ENCODE data around the gene KCNK3. TPM values are rescaled to one million over a fixed set of nuclear protein-coding genes. Genes with fewer than 3 reads are reported as not detected.
"Not testable (repeated sequence)": the region's sequence is repeated elsewhere in the genome, so short reads cannot be mapped to it uniquely, and the experiment has no call there.

The KCNK3 gene
- 0.12 and 2.1 TPM in 2 replicates for total RNA-seq (2014; rRNA removed; shearing (Covaris generic))

DNA sequence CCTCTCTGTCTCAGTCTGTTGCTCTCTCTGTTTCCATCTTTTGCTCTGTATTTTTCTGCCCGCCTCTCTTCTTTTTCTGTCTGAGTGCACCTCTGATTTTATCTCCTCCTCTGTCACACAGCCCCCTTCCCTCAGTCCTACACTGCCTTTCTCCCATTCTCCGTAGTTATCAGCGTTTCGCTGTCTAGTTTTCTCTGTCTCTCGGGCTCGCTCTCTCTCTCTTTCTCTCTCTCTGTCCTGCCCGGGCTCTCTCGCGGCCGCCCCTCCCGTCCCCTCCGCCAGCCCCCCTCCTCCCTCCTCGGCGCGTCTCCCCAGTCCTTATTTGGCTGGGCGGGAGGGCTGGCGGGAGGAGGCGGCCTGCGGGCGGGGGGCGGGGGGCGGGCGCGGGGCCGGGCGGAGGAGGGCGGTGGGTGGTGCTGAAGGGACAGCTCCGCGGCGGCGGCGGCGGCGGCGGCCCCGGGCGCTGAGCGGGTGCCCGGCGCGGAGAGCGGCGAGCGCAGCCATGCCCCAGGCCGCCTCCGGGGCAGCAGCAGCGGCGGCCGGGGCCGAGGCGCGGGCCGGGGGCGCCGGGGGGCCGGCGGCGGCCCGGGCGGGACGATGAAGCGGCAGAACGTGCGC lies at the start of gene KCNK3:
KCNK3 (plus strand) TSS at position 444 of the 618 bp plus-strand sequence; CDS start at position 598, 154 bp downstream.
- DNase-seq (ENCODE audit: low spot score) = no peak

- no peak for DNase-seq (ENCODE audit: low spot score)
Measured at GRCh38 chr2:26644188-26644835, 48.2 kb upstream of the KCNK3 start.

- no peak for DNase-seq (ENCODE audit: low spot score)
Measured at GRCh38 chr2:26645762-26646161, 46.8 kb upstream of the KCNK3 start.

DNA sequence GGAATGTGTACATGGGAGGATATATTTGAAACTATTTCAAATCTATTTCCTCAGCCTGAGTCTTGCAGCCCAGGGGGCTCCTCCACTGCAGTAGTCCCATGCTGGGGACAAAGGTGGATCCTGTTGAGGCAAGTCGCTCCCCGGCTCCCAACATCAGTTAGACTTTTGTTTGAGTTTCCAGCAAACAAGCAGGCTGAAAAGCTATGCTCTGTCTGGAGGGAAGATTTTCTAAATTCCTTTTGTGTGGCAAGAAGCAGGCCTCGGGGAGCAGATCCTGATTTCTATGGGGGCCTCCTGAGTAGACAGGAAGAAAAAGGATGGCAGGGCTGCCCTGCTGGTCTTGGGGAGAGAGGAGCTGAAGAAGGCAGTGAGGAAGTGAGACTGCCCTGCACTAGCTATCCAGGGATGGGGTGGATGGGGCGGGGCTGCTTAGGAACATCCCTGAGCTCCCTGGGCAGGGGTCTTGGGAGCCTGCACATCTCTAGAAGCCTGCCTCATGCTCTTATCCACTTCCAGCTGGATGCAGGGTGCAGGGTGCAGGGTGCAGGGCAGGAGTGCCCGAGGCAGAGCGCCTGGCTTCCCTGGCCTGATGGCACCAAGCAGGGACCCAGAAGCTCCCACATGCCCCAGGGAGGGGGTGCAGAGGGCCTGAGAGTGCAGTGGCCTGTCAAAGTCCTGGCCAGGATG lies 45.4 kb upstream of the KCNK3 start:
- DNase-seq (ENCODE audit: low spot score) = no peak

DNA sequence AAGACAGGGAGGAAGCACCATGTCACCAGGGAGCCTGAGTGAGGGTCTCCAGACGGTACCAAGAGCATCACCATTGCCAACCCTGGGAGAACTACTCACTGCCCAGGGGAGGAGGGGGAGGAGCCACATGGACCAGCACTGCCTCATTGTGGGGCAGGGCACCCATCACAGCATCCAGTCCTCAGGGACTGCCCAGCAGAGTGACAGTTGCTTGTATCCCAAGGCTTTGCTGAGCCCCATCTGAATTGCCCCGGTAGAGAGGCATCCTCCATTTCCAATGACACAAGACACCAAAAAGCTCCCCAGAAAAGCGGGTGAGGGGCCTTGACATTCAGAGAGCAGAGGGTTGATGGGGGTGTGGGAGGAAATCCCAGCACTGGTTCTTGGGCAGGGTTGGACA lies 44.5 kb upstream of the KCNK3 start:
- DNase-seq (ENCODE audit: low spot score) = no peak

- no peak for DNase-seq (ENCODE audit: low spot score)
Measured at GRCh38 chr2:26648516-26648915, 44.0 kb upstream of the KCNK3 start.

- DNase-seq (ENCODE audit: low spot score) = no peak
Measured at GRCh38 chr2:26649322-26649721, 43.2 kb upstream of the KCNK3 start.

DNA sequence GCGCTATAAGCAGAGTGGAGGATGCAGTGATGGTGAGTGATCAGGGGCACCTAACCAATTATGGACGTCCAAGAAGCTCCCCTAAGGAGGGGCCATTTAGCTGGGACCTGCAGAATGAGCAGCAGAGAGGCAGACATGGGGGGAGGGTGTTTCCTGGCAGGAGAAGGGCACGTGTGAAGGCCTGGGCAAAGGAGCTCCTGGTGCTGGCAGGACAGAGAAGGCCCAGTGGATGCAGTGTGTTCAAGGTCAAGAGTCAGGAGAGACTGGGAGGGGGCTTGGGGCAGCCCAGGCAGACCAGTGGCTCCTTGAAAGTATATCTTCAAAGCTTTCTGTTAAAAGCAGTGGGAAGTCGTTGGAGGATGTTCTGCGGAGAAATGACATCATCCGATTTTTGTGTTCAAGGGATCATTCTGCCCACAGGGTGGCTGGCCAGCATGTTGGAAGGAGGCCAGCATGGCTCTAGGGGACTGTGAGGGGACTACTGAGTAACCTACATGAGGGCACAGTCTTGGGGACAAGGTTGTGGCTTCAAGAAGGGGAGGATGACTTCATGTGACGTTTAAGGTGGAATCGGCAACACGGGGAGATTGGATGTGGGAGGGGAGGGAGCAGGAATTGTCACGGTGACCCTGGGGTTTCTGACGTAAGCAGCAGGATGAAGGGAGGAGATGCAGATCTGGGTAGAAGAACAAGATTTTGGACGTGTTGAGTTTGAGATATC lies 42.4 kb upstream of the KCNK3 start:
- no peak for DNase-seq (ENCODE audit: low spot score)

DNA sequence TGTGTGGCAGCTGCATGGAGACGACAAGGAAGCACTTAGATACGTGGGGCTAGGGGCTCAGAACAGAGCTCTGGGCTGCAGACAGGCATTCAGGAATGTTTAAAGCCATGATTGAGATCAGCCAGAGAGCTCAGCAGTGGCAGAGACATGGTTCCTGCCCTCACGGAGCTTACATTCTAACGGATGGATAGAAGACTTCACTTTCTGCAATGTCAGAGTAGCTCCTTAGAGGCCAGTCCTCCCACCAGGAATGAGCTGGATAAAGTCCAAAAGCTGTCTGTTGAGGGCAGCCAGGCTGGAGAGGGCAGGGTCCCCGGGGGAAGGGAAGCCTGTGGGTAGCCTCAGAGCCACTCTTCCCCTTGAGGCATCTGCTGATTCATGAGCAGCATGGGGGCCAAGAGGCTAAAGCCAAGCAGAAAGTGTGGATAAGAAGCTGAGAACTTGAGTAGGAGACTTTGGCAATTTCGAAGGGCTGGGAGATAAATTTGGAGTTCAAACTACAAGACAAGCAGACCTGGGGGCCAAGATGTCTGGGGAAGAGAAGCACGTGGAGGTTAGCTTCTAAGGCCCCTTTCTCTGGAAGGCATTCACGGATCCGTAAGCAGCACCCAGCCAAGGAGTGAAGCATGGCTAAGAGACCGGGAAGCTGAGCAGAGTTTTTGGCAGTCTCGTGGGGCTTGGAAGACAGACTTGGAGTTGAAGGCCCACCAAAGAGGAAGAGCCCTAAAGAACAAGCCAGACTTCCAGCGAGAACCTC lies 41.6 kb upstream of the KCNK3 start:
- DNase-seq (ENCODE audit: low spot score) = no peak

DNA sequence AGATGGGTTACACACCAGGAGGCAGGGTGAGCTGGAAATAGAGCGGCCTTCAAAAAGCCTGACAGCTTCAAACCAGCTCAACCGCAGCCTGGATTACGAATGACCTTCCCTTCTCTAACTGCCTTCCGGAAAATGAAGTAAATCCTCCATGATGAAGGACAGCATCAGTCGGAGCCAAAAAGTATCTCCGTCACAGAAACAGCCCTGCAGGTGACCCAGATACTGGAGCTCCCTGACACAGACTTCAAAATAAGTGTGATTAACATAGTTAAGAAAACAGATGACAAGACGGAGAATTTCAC lies 41.1 kb upstream of the KCNK3 start:
- no peak for DNase-seq (ENCODE audit: low spot score)

GRCh38 chr2:26651799-26652198 lies 40.7 kb upstream of the KCNK3 start:
- DNase-seq (ENCODE audit: low spot score) = no peak

GRCh38 chr2:26652361-26653041 lies 40.0 kb upstream of the KCNK3 start:
- peak; percentile 19 for DNase-seq (ENCODE audit: low spot score)

DNA sequence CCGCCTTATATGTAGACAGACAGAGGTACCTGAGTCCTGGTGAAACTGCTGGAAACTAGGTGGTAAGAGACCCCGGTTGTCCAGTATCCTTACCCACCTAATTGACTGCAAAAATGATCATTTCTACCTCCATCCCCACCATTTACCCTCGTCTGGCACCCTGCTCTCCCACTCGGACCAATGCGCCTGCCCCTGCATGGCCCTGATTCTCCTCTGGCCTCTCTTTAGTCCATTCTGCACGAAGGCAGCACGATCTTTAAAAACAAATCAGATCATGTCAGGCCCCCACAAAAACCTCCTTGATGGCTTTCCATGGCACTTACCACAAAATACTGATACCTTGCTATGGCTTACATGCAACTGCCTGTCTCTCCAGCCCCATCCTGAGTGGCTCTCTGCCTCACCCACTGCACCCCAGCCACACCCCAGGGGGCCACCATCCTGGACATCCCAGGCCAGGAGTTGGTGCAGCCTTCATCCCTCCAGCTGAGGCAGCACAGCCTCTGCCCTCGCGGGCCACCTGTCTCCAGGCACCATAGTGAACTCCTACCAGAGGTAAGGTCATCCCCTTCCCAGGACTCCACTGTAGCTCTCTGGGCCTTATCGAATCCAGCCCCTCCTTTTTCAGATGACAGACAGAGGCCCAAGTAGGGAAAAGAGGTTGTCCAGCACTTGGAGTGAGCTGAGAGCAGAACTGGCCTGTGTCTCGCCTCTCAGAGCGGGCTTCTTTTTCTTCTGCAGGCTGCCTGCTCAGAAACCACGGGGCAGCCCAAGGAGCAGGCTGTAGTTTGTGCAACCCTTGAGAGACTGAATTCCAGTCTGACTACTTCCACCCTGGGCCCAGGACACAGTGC lies 39.1 kb upstream of the KCNK3 start:
- no peak for DNase-seq (ENCODE audit: low spot score)

- no peak for DNase-seq (ENCODE audit: low spot score)
Measured at GRCh38 chr2:26654061-26654340, 38.5 kb upstream of the KCNK3 start.

- not testable (repeated sequence) for DNase-seq (ENCODE audit: low spot score)
Measured at GRCh38 chr2:26655120-26655519, 37.4 kb upstream of the KCNK3 start.

DNA sequence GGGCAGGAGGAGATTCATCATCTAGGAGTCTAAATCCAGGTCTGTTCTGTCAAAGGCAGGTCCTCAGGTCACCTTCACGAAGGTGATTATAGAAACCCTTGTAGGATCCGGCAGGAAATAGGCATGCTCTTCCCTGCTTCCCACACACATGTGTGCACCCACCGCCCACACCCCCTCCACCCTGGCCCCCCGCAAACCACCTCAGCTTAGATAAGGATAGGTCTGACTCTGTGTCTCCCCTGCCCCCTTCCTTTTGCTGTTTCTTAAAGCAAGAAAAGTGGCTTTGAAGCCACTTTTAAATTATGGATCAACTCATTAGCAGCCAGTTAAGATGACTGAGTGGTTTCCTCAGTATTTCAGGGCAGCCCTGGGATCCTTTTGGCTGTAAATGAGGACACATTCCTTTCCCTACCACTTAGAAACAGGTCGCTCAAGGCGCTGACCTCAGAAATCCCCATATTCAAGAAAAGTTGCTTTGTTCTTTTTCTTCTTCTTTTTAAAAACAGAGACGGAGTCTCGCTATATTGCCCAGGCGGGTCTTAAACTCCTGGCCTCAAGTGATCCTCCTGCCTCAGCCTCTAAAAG lies 36.8 kb upstream of the KCNK3 start:
- DNase-seq (ENCODE audit: low spot score) = no peak

- no peak for DNase-seq (ENCODE audit: low spot score)
Measured at GRCh38 chr2:26657265-26657664, 35.3 kb upstream of the KCNK3 start.

DNA sequence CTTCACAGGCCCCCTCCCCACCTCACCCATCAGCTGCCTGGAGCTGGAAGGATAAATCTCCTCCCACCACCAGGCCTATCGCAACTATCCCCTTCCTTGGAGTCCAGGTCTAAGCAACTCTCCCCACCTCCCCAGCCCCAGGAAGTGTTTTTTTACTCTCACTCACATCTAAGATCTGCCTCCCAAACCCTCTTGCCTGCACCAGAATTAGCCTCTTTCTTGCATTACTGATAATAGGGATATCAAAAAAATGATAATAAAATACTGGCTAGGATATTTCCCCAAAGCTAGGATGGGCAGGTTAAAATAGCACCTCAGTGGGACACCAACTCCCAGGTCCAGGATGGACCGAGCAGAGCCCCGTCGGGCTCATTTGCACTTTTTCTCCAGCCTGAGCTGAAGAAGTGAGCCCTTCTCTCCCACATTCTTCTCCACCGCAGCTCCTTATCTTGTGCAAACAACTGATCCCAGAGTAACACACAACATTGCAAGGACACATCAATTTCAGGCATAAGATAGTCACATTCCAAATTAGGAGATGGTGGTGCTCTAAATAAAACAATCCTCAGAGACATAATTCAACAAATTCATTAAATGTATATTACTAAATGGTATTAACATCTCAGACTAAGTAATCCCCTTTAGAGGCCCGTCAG lies 33.7 kb upstream of the KCNK3 start:
- no peak for DNase-seq (ENCODE audit: low spot score)

DNA sequence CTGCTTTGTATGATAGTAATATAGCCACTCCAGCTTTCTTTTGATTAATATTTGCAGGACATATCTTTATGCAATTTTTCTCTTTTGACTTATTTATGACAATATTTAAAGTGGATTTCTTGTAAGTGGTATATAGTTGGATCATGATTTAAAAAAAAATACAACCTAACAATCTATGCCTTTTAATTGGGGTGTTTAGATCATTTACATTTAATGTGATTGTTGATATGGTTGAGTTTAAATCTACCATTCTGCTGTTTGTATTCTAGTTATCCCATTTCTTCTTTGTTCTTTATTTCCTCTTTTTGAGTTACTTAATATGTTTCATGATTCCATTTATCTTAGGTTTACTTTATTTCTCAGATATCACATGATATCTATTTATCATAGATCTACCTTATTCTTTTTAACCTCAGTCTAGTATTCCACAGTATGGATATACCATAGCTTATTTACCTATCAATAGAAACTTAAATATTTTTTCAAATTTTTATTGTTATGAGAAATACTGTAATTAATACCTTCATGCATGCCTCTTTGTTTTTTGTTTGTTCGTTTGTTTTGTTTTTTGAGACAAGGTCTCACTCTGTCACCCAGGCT lies 32.1 kb upstream of the KCNK3 start:
- no peak for DNase-seq (ENCODE audit: low spot score)
